Stomach (tissue), 9 donors: ENCODE measurements around the gene ZDHHC17. TPM values are rescaled to one million over a fixed set of nuclear protein-coding genes. Genes with fewer than 3 reads are reported as not detected.
"Not testable (repeated sequence)": the region's sequence is repeated elsewhere in the genome, so short reads cannot be mapped to it uniquely, and the experiment has no call there.

Experiments
- DNase-seq, 2 donors: peaks; one replicate each; pipeline versions ENCODE4 v3.0.0 to v3.0.0-alpha.2; 2013 to 2019
- H3K27ac ChIP-seq, 5 donors: fragments of 200-600 bp in 4 of 5; sonication (generic) in 4 of 5; one replicate each; pipeline ENCODE4 v1.5.1; 2013 to 2019; ENCODE audit warnings: mild to moderate bottlenecking in 1 of 5, moderate library complexity in 1 of 5
- H3K27me3 ChIP-seq, 3 donors: fragments of 200-600 bp; sonication (generic); one replicate each; pipeline ENCODE4 v1.5.1; 2017 to 2019; ENCODE audit warnings: mixed run types in 1 of 3
- H3K36me3 ChIP-seq, 4 donors: fragments of 200-600 bp; sonication (generic); 1 replicate in 3 of 4; 2 replicates in 1 of 4; pipeline ENCODE4 v1.5.1; 2016 to 2019
- H3K4me1 ChIP-seq, 4 donors: fragments of 200-600 bp; sonication (generic); one replicate each; pipeline ENCODE4 v1.5.1; 2016 to 2019
- H3K4me3 ChIP-seq, 4 donors: fragments of 200-600 bp; sonication (generic) in 3 of 4; one replicate each; pipeline ENCODE4 v1.5.1; 2016 to 2019; ENCODE audit warnings: mild to moderate bottlenecking in 1 of 4
- H3K9me3 ChIP-seq, 4 donors: fragments of 200-600 bp; sonication (generic); one replicate each; pipeline ENCODE4 v1.5.1; 2016 to 2019
- CTCF ChIP-seq, 7 experiments: fragments of 450-650 bp in 4 of 7; fragments of 200-600 bp in 3 of 7; sonication (generic) in 3 of 7; IDR thresholded peaks; one replicate each; pipeline ENCODE4 v1.5.1; 2016 to 2019; ENCODE audit warnings: antibody characterized with exemption in 7 of 7, control low read depth in 2 of 7, mild to moderate bottlenecking in 1 of 7
- EP300 ChIP-seq: sonication (generic); formaldehyde crosslinking; IDR thresholded peaks from one replicate; pipeline ENCODE4 v1.6.1; 2017; ENCODE audit warnings: antibody characterized with exemption
- POLR2A ChIP-seq, 4 donors: fragments of 450-650 bp; IDR thresholded peaks; one replicate each; pipeline ENCODE4 v1.6.1; 2016; ENCODE audit warnings: antibody characterized with exemption in 4 of 4, control low read depth in 2 of 4, mild to moderate bottlenecking in 1 of 4, moderate library complexity in 1 of 4
- POLR2AphosphoS5 ChIP-seq, 3 donors: sonication (generic); formaldehyde crosslinking; IDR thresholded peaks; one replicate each; pipeline ENCODE4 v1.6.1; 2016; ENCODE audit warnings: antibody characterized with exemption in 3 of 3
- WGBS, 5 donors: extraction: QIAGEN DNeasy Blood & Tissue Kit in 3 of 5; methylation state at CpG; one replicate each; pipeline versions ENCODE4 v1.1.5 to v1.1.7; 2013 to 2018; 5-methylcytosine and 5-hydroxymethylcytosine counted together
- intact Hi-C: fragments of 100-400 bp; cut with DNase I; formaldehyde crosslinking; loops from one replicate; pipeline ENCODE4 v1.15.1; 2023; ENCODE audit warnings: low total_unique reads
- polyA plus RNA-seq, 3 donors: library from polyadenylated mRNA; stranded (reverse); fragments of 200-250 nt; gene quantifications; one replicate each; pipeline ENCODE4 v1.2.3, GENCODE V29; 2013
- total RNA-seq, 5 donors: library from RNA; depleted of rRNA; stranded (reverse); fragments of >200 nt; gene quantifications; one replicate each; pipeline versions ENCODE4 v1.1.0 to v1.2.3, GENCODE V29; 2014 to 2016
- donor health status: healthy with polysubstance abuse.
- donor health status: Bipolar disorder and iron deficiency.
- donor health status: healthy.

ZDHHC17 gene
- total and polyA plus RNA-seq, 8 donors, result 2.3 to 134 (median 13.2) TPM

GRCh38 chr12:76717314-76717713 lies 46.6 kb upstream of the ZDHHC17 start:
- no peak for TF ChIP-seq CTCF (IDR thresholded peaks at IDR 0.05)
- no peak for TF ChIP-seq POLR2A (IDR thresholded peaks at IDR 0.05)
- no peak for TF ChIP-seq POLR2AphosphoS5 (IDR thresholded peaks at IDR 0.05)
- no peak for TF ChIP-seq EP300
- intact Hi-C loops, result no loop called here
- DNase-seq, result no peak
- Histone ChIP-seq H3K4me1 (no peaks in the 10 kb centered on the region), H3K27me3 (no peaks in the 10 kb centered on the region), H3K9me3 (no peaks in the 10 kb centered on the region), H3K36me3 (no peaks in the 10 kb centered on the region), H3K4me3 (no peak overlapping the region), H3K27ac (no peak overlapping the region)
- WGBS, 5 donors, result 61 to 73% (median 66%) methylated on average over 1 of the region's 1 CpG

GRCh38 chr12:76719171-76720041 lies 44.5 kb upstream of the ZDHHC17 start:
- no peak for DNase-seq
- Histone ChIP-seq H3K4me1 (no peaks in the 10 kb centered on the region), H3K4me3 (no peak overlapping the region), H3K9me3 (no peaks in the 10 kb centered on the region), H3K36me3 (no peaks in the 10 kb centered on the region), H3K27me3 (no peaks in the 10 kb centered on the region), H3K27ac (no peak overlapping the region)
- no peak for TF ChIP-seq POLR2A (IDR thresholded peaks at IDR 0.05)
- no peak for TF ChIP-seq CTCF (IDR thresholded peaks at IDR 0.05)
- TF ChIP-seq POLR2AphosphoS5 (IDR thresholded peaks at IDR 0.05), result no peak
- no peak for TF ChIP-seq EP300
- intact Hi-C loops, result no loop called here
- WGBS, 5 donors, result 79 to 91% (median 86%) methylated on average over 4 to 5 of the region's 5 CpGs

- H3K9me3 ChIP-seq, result no peaks in the 10 kb centered on the region
- no peaks in the 10 kb centered on the region for H3K36me3 ChIP-seq
- intact Hi-C loops, result no loop called here
- H3K4me1 ChIP-seq, result no peaks in the 10 kb centered on the region
- H3K4me3 ChIP-seq, result no peak overlapping the region
- no peak for DNase-seq
- WGBS, 5 donors, result 65 to 73% (median 71%) methylated on average over 2 of the region's 2 CpGs
- H3K27ac ChIP-seq, result no peak overlapping the region
- no peaks in the 10 kb centered on the region for H3K27me3 ChIP-seq
- TF ChIP-seq POLR2AphosphoS5 (IDR thresholded peaks at IDR 0.05) (no peak), EP300 (no peak), POLR2A (IDR thresholded peaks at IDR 0.05) (no peak), CTCF (IDR thresholded peaks at IDR 0.05) (no peak)
Measured at GRCh38 chr12:76720068-76720467, 43.8 kb upstream of the ZDHHC17 start.

GRCh38 chr12:76726626-76727025 lies 37.3 kb upstream of the ZDHHC17 start:
- H3K27me3 ChIP-seq, result no peaks in the 10 kb centered on the region
- no peaks in the 10 kb centered on the region for H3K4me1 ChIP-seq
- no peak for DNase-seq
- TF ChIP-seq POLR2A (IDR thresholded peaks at IDR 0.05) (no peak), EP300 (no peak)
- no peaks in the 10 kb centered on the region for H3K9me3 ChIP-seq
- H3K36me3 ChIP-seq, result no peaks in the 10 kb centered on the region
- intact Hi-C loops, result no loop called here
- no peak overlapping the region for H3K4me3 ChIP-seq
- no peak overlapping the region for H3K27ac ChIP-seq

- 71 to 94% (median 91%) methylated on average over 3 of the region's 3 CpGs for WGBS, 5 donors
- H3K4me1 ChIP-seq, H3K27ac ChIP-seq, DNase-seq, H3K4me3 ChIP-seq, intact Hi-C loops, H3K36me3 ChIP-seq, H3K27me3 ChIP-seq, H3K9me3 ChIP-seq: not testable (repeated sequence)
Measured at GRCh38 chr12:76732188-76732587, 31.7 kb upstream of the ZDHHC17 start.

GRCh38 chr12:76737689-76738088 lies 26.2 kb upstream of the ZDHHC17 start:
- H3K4me3 ChIP-seq, H3K27ac ChIP-seq, DNase-seq, H3K4me1 ChIP-seq, intact Hi-C loops, H3K27me3 ChIP-seq, H3K36me3 ChIP-seq: not testable (repeated sequence)
- 90 to 97% (median 95%) methylated on average over 1 to 2 of the region's 2 CpGs for WGBS, 5 donors
- peaks cover 0 to 19% (median 4%) of the 10 kb centered on the region in 4 donors for H3K9me3 ChIP-seq
